Measurements from ENCODE around the gene ANXA11.

GRCh38 chr10:80191589-80192270 is 13.6 kb downstream of the ANXA11 start:
- TF ChIP-seq EZH2 (IDR thresholded peaks at IDR 0.05; ENCODE audit: borderline replicate concordance, insufficient read depth, low read length, poor library complexity, severe bottlenecking) (no peak), RAD21 (conservative IDR thresholded peaks at IDR 0.05) (no peak), CTCF (IDR thresholded peaks at IDR 0.05; ENCODE audit: poor library complexity, severe bottlenecking) (no peak), POLR2AphosphoS5 (IDR thresholded peaks at IDR 0.05) (no peak), REST (IDR thresholded peaks at IDR 0.05; ENCODE audit: borderline replicate concordance) (no peak), EP300 (conservative IDR thresholded peaks at IDR 0.05; ENCODE audit: poor library complexity, severe bottlenecking) (no peak), TAF1 (IDR thresholded peaks at IDR 0.05; ENCODE audit: low read depth) (no peak), MXI1 (conservative IDR thresholded peaks at IDR 0.05; ENCODE audit: poor library complexity, severe bottlenecking) (no peak)
